Endothelial cell of umbilical vein (primary cell): ENCODE data around the gene STMP1. TPM values are rescaled to one million over a fixed set of nuclear protein-coding genes. Genes with fewer than 3 reads are reported as not detected.

Experiments used
- BruUV-seq: library from RNA; stranded (reverse); fragments of 400-500 nt; replicated peaks from 2 replicates; lab custom pipeline; 2021; lab: Mats Ljungman, UMichigan
- CTCF ChIA-PET: fragments of 300-600, 350-600 bp; sonication (Branson Sonifier 250); formaldehyde crosslinking; loops from one replicate; lab custom pipeline; 2021; ENCODE audit warnings: antibody characterized with exemption, inconsistent platforms; lab: Charles Lee
- POLR2A ChIA-PET: fragments of 300-600, 350-600 bp; sonication (Branson Sonifier 250); formaldehyde crosslinking; loops from one replicate; lab custom pipeline; 2021; ENCODE audit warnings: antibody characterized with exemption, inconsistent platforms; lab: Charles Lee
- DNase-seq: peaks from one replicate; pipeline ENCODE4 v3.0.0-alpha.2; 2011; ENCODE audit warnings: low read depth, low spot score
- FAIRE-seq: peaks from 2 replicates; lab custom pipeline; 2011; peaks lifted over from hg19 to GRCh38; lab: Jason Lieb, UNC
- H2AFZ ChIP-seq: 2 replicates; pipeline ENCODE4 v1.6.0; 2012; ENCODE audit warnings: low read depth, low read length, control low read depth, inconsistent platforms
- H3K27ac ChIP-seq: 2 replicates; pipeline ENCODE4 v1.5.1; 2011; ENCODE audit warnings: low read depth, mild to moderate bottlenecking, control low read depth, low read length, moderate library complexity; ENCODE audit not compliant: insufficient read depth
- H3K27me3 ChIP-seq, 2 experiments: 2 replicates each; pipeline versions ENCODE4 v1.6.0 to v1.6.1; 2011; ENCODE audit warnings: low read length in 2 of 2, mixed read lengths in 1 of 2; ENCODE audit not compliant: control insufficient read depth in 2 of 2, insufficient read depth in 2 of 2
- H3K36me3 ChIP-seq, 2 experiments: 2 replicates in 1 of 2; 3 replicates in 1 of 2; pipeline ENCODE4 v1.5.1; 2011; ENCODE audit warnings: low read length in 2 of 2, mild to moderate bottlenecking in 1 of 2, moderate library complexity in 1 of 2; ENCODE audit not compliant: control insufficient read depth in 2 of 2, insufficient read depth in 2 of 2; ENCODE audit errors: extremely low read depth in 1 of 2
- H3K4me1 ChIP-seq: 3 replicates; pipeline ENCODE4 v1.5.1; 2011; ENCODE audit warnings: mild to moderate bottlenecking, low read length; ENCODE audit not compliant: control insufficient read depth, insufficient read depth; ENCODE audit errors: extremely low read depth
- H3K4me2 ChIP-seq: 2 replicates; pipeline ENCODE4 v1.6.1; 2011; ENCODE audit warnings: low read length, control low read depth, mixed read lengths; ENCODE audit not compliant: insufficient read depth
- H3K4me3 ChIP-seq, 3 experiments: fragments of 200-600 bp in 1 of 3; sonication (generic), shearing (Covaris generic) in 1 of 3; replicated peaks in 1 of 3; 2 replicates each; pipeline ENCODE4 v1.5.1; 2011 to 2016; ENCODE audit warnings: control low read depth in 3 of 3, low read length in 3 of 3, mild to moderate bottlenecking in 2 of 3, inconsistent platforms in 1 of 3, low read depth in 1 of 3, moderate library complexity in 1 of 3; ENCODE audit not compliant: insufficient read depth in 1 of 3
- H3K79me2 ChIP-seq: 2 replicates; pipeline ENCODE4 v1.6.0; 2012; ENCODE audit warnings: low read length, inconsistent platforms; ENCODE audit not compliant: control insufficient read depth, insufficient read depth
- H3K9ac ChIP-seq: replicated peaks from 2 replicates; pipeline ENCODE3; 2011; ENCODE audit warnings: low read length, control low read depth; ENCODE audit not compliant: insufficient read depth; ENCODE audit errors: extremely low read depth
- H3K9me1 ChIP-seq: replicated peaks from 3 replicates; pipeline ENCODE4 v1.6.0; 2011; ENCODE audit warnings: mild to moderate bottlenecking, low read length; ENCODE audit not compliant: control insufficient read depth, insufficient read depth; ENCODE audit errors: extremely low read depth
- H3K9me3 ChIP-seq: replicated peaks from 2 replicates; pipeline ENCODE4 v1.5.1; 2012; ENCODE audit warnings: low read length, inconsistent platforms; ENCODE audit not compliant: control insufficient read depth, insufficient read depth
- H4K20me1 ChIP-seq: replicated peaks from 2 replicates; pipeline ENCODE3; 2011; ENCODE audit warnings: mild to moderate bottlenecking, low read length; ENCODE audit not compliant: control insufficient read depth, insufficient read depth; ENCODE audit errors: extremely low read depth
- CTCF ChIP-seq, 2 donors: IDR thresholded peaks; 1 replicate in 1 of 2; 2 replicates in 1 of 2; pipeline ENCODE4 v1.5.1; 2011; ENCODE audit warnings: low read length in 2 of 2, mild to moderate bottlenecking in 2 of 2, moderate library complexity in 2 of 2, control low read depth in 1 of 2, inconsistent platforms in 1 of 2, low read depth in 1 of 2; ENCODE audit not compliant: insufficient read depth in 1 of 2; ENCODE audit errors: extremely low read depth in 1 of 2
- EZH2 ChIP-seq: IDR thresholded peaks from 2 replicates; pipeline ENCODE4 v1.6.1; 2012; ENCODE audit warnings: borderline replicate concordance, low read depth, mild to moderate bottlenecking, moderate library complexity, low read length, inconsistent platforms; ENCODE audit not compliant: severe bottlenecking
- GATA2 ChIP-seq: IDR thresholded peaks from 2 replicates; pipeline ENCODE4 v1.7.0; 2011; ENCODE audit warnings: low read depth, mild to moderate bottlenecking, moderate library complexity, mixed read lengths, low read length; ENCODE audit not compliant: insufficient read length, insufficient read depth
- dilution Hi-C: fragments of 300-500 bp; cut with MboI; formaldehyde crosslinking; loops from one replicate; pipeline ENCODE4 v1.15.0; 2019; ENCODE audit warnings: low sequenced_read_pairs; ENCODE audit not compliant: extremely low pct_ligation_motif_present
- intact Hi-C: fragments of 100-400 bp; cut with micrococcal nuclease; formaldehyde crosslinking; loops from one replicate; pipeline ENCODE4 v1.10.0; 2022
- polyA plus RNA-seq, 4 experiments: library from polyadenylated mRNA; depleted of rRNA in 3 of 4; stranded (reverse) in 3 of 4; unstranded in 1 of 4; fragments of >200 nt; gene quantifications; 2 replicates each; pipeline versions ENCODE4 v1.2.1 to v1.2.3, GENCODE V29; 2011 to 2012; ENCODE audit warnings: missing spikeins in 1 of 4
- total RNA-seq: library from RNA; stranded (reverse); gene quantifications from 2 replicates; pipeline ENCODE4 v1.2.3, GENCODE V29; 2021

The STMP1 gene
- total and polyA plus RNA-seq, 2 donors (not counting 3 experiments of a cell fraction or from before 2014, with no cell fraction given) = 17.1 to 31.3 TPM

- ChIA-PET POLR2A (no interaction called here), CTCF (interaction anchor here (0.7 to 5.1 kb wide), 41 partner anchors 10 to 1954 kb away, joined by 3 to 76 read pairs (median 6); partner anchors contain the start of genes MTPN and STMP1)
- Histone ChIP-seq H3K9me1 (no peaks in the 10 kb centered on the region), H3K9ac (peak overlapping the region; percentile 36), H3K27ac (peak overlapping the region; percentile 84), H3K36me3 (peaks cover 0 to 10% of the 10 kb centered on the region in 2 experiments), H3K9me3 (no peaks in the 10 kb centered on the region), H2AFZ (peak overlapping the region; percentile 14), H3K4me2 (peak overlapping the region; percentile 57), H3K4me1 (peaks cover 24% of the 10 kb centered on the region), H3K27me3 (no peaks in the 10 kb centered on the region), H4K20me1 (no peaks in the 10 kb centered on the region), H3K79me2 (peaks cover 32% of the 10 kb centered on the region), H3K4me3 (no peak overlapping the region)
- FAIRE-seq (peak; percentile 62), DNase-seq (peak; percentile 80)
- no TSS peak for BruUV-seq
- dilution Hi-C loops (no loop called here), intact Hi-C loops (loop anchor here (1.0 to 5.0 kb wide), 8 partner anchors 10 to 337 kb away; partner anchors contain the start of gene STMP1)
- no peak for TF ChIP-seq EZH2
- peak; percentile 70 to 75 for TF ChIP-seq CTCF (IDR thresholded peaks at IDR 0.05; ENCODE audit: extremely low read depth in 1 of 2, insufficient read depth in 1 of 2, low read depth in 1 of 2, low read length in 2 of 2)
- TF ChIP-seq GATA2 = no peak
Measured at GRCh38 chr7:135672560-135673359, 10.4 kb downstream of the STMP1 start.
